Adrenal gland (tissue), 12 donors: ENCODE measurements around the gene TMEM200C. TPM values are rescaled to one million over a fixed set of nuclear protein-coding genes. Genes with fewer than 3 reads are reported as not detected.
A peak's percentile ranks its signal among the peaks of the same experiment; 100 is the strongest.

ENCODE experiments used
- DNase-seq, 7 donors: peaks; one replicate each; pipeline ENCODE4 v3.0.0-alpha.2; 2019 to 2020
- H3K27ac ChIP-seq, 5 donors: fragments of 200-600 bp; sonication (generic) in 4 of 5; 1 replicate in 3 of 5; 2 replicates in 2 of 5; pipeline versions ENCODE4 v1.5.1 to v1.8.0; 2016 to 2020; ENCODE audit warnings: mild to moderate bottlenecking in 1 of 5
- H3K27me3 ChIP-seq: fragments of 200-600 bp; 2 replicates; pipeline ENCODE4 v1.8.0; 2021
- H3K36me3 ChIP-seq, 2 donors: fragments of 200-600 bp; replicated peaks in 1 of 2; 1 replicate in 1 of 2; 2 replicates in 1 of 2; pipeline versions ENCODE4 v1.5.1 to v1.8.0; 2018 to 2022
- H3K4me1 ChIP-seq, 2 donors: fragments of 200-600 bp; replicated peaks in 1 of 2; 1 replicate in 1 of 2; 2 replicates in 1 of 2; pipeline versions ENCODE4 v1.5.1 to v1.8.0; 2018 to 2021
- H3K4me3 ChIP-seq, 4 donors: fragments of 200-600 bp; sonication (generic) in 3 of 4; one replicate each; pipeline ENCODE4 v1.5.1; 2016 to 2018
- H3K9me3 ChIP-seq, 3 donors: fragments of 200-600 bp; sonication (generic) in 1 of 3; replicated peaks in 1 of 3; 1 replicate in 2 of 3; 2 replicates in 1 of 3; pipeline versions ENCODE4 v1.5.1 to v1.8.0; 2016 to 2021
- POLR2A ChIP-seq, 2 donors: fragments of 450-650 bp; IDR thresholded peaks; one replicate each; pipeline ENCODE4 v1.6.1; 2017; ENCODE audit warnings: antibody characterized with exemption in 2 of 2, mild to moderate bottlenecking in 2 of 2, moderate library complexity in 1 of 2
- WGBS, 4 donors: extraction: QIAGEN DNeasy Blood & Tissue Kit in 2 of 4; methylation state at CpG; one replicate each; pipeline versions ENCODE4 v1.1.5 to v1.1.7; 2013 to 2017; 5-methylcytosine and 5-hydroxymethylcytosine counted together
- intact Hi-C, 2 donors: fragments of 100-400 bp; cut with DNase I; formaldehyde crosslinking; loops; one replicate each; pipeline versions ENCODE4 v1.14.1 to v1.15.0; 2022 to 2023
- polyA plus RNA-seq, 3 donors: library from polyadenylated mRNA; stranded (reverse); fragments of 200-250 nt in 2 of 3; fragments of 350-450 nt in 1 of 3; fragmentation: Illumina TruSeq in 1 of 3; extraction: RNeasy Lipid Tissue Mini Kit (QIAGEN cat#74804) in 1 of 3; gene quantifications; one replicate each; pipeline ENCODE4 v1.2.3, GENCODE V29; 2013 to 2014
- total RNA-seq, 9 donors: library from RNA; depleted of rRNA in 4 of 9; stranded (reverse); fragments of >200 nt in 4 of 9; fragments of 120-200 nt in 1 of 9; fragmentation: NEBNext Ultra II Directional in 1 of 9; extraction: Animal tissue kit (Norgen Biotek cat#: 25700) in 1 of 9; gene quantifications; one replicate each; pipeline versions ENCODE4 v1.1.0 to v1.2.4, GENCODE V29; 2013 to 2023
- TF ChIP-seq, protein P1 (sequence below), 6 experiments: fragments of 450-650 bp in 4 of 6; fragments of 200-600 bp in 2 of 6; sonication (generic) in 1 of 6; IDR thresholded peaks; 1 replicate in 5 of 6; 2 replicates in 1 of 6; pipeline versions ENCODE4 v1.5.1 to v1.8.0; 2016 to 2021; ENCODE audit warnings: antibody characterized with exemption in 6 of 6, mild to moderate bottlenecking in 2 of 6, moderate library complexity in 1 of 6
- donor health status: healthy with polysubstance abuse.
- donor health status: Bipolar disorder and iron deficiency.
- donor health status: DM: yes; HTN: yes; CAD: no.
- donor health status: DM: no; HTN: no; CAD: no.
- donor health status: DM: no; HTN: no; CAD: no.
- donor health status: DM: yes; HTN: yes; CAD: no.

Gene TMEM200C
- total and polyA plus RNA-seq, 12 donors: 0.06 to 42.4 (median 8.1) TPM

DNA sequence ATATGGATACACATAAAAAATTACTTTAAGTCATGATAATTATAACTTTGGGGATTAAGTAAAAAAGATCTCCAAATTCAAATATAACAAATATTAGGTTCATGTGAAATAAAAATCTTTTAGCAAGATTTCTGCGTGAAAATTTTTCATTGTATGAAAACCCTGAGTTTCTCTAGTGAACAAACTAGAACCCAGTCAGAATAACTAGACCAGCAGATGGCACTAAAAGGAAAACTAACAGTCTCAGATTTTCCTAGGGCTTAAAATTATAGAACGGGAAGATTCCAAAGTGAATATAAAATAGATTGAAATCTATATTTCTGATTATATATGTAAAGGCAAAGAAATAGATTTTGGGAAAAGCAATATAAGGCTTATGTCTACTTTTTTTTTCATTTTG lies 43.3 kb downstream of the TMEM200C start:
- Histone ChIP-seq H3K9me3 (no peaks in the 10 kb centered on the region), H3K36me3 (no peaks in the 10 kb centered on the region), H3K4me1 (no peaks in the 10 kb centered on the region), H3K4me3 (no peak overlapping the region), H3K27me3 (no peaks in the 10 kb centered on the region), H3K27ac (no peak overlapping the region)
- no peak for DNase-seq
- intact Hi-C loops: no loop called here
- 27 to 39% (median 31%) methylated on average over 2 of the region's 2 CpGs for WGBS, 4 donors
- no peak for TF ChIP-seq POLR2A (IDR thresholded peaks at IDR 0.05)
- TF ChIP-seq, protein P1, sequence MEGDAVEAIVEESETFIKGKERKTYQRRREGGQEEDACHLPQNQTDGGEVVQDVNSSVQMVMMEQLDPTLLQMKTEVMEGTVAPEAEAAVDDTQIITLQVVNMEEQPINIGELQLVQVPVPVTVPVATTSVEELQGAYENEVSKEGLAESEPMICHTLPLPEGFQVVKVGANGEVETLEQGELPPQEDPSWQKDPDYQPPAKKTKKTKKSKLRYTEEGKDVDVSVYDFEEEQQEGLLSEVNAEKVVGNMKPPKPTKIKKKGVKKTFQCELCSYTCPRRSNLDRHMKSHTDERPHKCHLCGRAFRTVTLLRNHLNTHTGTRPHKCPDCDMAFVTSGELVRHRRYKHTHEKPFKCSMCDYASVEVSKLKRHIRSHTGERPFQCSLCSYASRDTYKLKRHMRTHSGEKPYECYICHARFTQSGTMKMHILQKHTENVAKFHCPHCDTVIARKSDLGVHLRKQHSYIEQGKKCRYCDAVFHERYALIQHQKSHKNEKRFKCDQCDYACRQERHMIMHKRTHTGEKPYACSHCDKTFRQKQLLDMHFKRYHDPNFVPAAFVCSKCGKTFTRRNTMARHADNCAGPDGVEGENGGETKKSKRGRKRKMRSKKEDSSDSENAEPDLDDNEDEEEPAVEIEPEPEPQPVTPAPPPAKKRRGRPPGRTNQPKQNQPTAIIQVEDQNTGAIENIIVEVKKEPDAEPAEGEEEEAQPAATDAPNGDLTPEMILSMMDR (IDR thresholded peaks at IDR 0.05): peak in 1 of 6 experiments; percentile 30

- 54 to 73% (median 60%) methylated on average over 3 of the region's 3 CpGs for WGBS, 4 donors
- Histone ChIP-seq H3K27ac (no peak overlapping the region), H3K27me3 (no peaks in the 10 kb centered on the region), H3K36me3 (no peaks in the 10 kb centered on the region), H3K4me3 (no peak overlapping the region), H3K4me1 (no peaks in the 10 kb centered on the region), H3K9me3 (no peaks in the 10 kb centered on the region)
- TF ChIP-seq POLR2A (IDR thresholded peaks at IDR 0.05): no peak
- TF ChIP-seq, protein P1 (IDR thresholded peaks at IDR 0.05): no peak
- intact Hi-C loops: no loop called here
- no peak for DNase-seq
Measured at GRCh38 chr18:5842653-5843052, 52.7 kb downstream of the TMEM200C start.

GRCh38 chr18:5841518-5841917 lies 53.8 kb downstream of the TMEM200C start:
- no peaks in the 10 kb centered on the region for H3K36me3 ChIP-seq
- no peak for TF ChIP-seq POLR2A (IDR thresholded peaks at IDR 0.05)
- TF ChIP-seq, protein P1 (IDR thresholded peaks at IDR 0.05): peak; percentile 13 to 50 (median 36)
- H3K9me3 ChIP-seq: no peaks in the 10 kb centered on the region
- 23 to 47% (median 30%) methylated on average over 2 of the region's 2 CpGs for WGBS, 4 donors
- no peak for DNase-seq
- no peak overlapping the region for H3K4me3 ChIP-seq
- H3K27ac ChIP-seq: no peak overlapping the region
- H3K4me1 ChIP-seq: peaks cover 0 to 5% of the 10 kb centered on the region in 2 donors
- intact Hi-C loops: no loop called here
- H3K27me3 ChIP-seq: no peaks in the 10 kb centered on the region

DNA sequence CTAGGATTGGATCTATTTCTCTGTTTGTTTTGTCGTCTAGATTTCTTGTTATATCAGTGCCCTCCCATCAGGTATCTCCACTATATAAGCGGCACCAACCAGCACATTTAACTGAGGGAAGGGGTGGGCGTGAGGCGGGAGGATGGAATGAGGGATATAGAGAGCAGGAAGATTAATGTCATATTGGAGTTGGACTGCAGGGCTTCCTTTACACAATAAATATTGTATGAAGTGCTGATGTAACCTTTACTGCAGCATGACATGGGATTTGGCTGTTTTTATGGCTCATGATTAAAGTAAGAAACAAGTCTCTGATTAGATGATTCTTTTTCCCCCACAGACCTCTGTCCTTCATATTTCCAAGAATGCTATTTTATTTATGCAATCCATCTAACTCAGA lies 54.8 kb downstream of the TMEM200C start:
- peaks cover 0 to 9% of the 10 kb centered on the region in 2 donors for H3K4me1 ChIP-seq
- no peaks in the 10 kb centered on the region for H3K27me3 ChIP-seq
- H3K9me3 ChIP-seq: no peaks in the 10 kb centered on the region
- no peak for DNase-seq
- TF ChIP-seq, protein P1 (IDR thresholded peaks at IDR 0.05): no peak
- no peak for TF ChIP-seq POLR2A (IDR thresholded peaks at IDR 0.05)
- 78 to 85% (median 82%) methylated on average over 4 of the region's 4 CpGs for WGBS, 4 donors
- no peak overlapping the region for H3K27ac ChIP-seq
- no peaks in the 10 kb centered on the region for H3K36me3 ChIP-seq
- intact Hi-C loops: no loop called here
- H3K4me3 ChIP-seq: no peak overlapping the region
